Measurements from ENCODE around the gene NEK11.

GRCh38 chr3:131348911-131349310, 322.2 kb downstream of the NEK11 start:
- TF ChIP-seq ZNF274 (IDR thresholded peaks at IDR 0.05; ENCODE audit: low read depth, low read length): no peak
- TF ChIP-seq YY1 (IDR thresholded peaks at IDR 0.05; ENCODE audit: insufficient read depth, insufficient read length): no peak

All from NT2/D1 (cell line).